ENCODE measurements around the gene TSFM.

Gene TSFM

GRCh38 chr12:57754411-57755193 is 28.0 kb upstream of the TSFM start, which contains the start of gene MARCHF9:
Gene MARCHF9, plus strand, starts transcription at chr12:57755103. Its CDS starts 426 bp downstream, at chr12:57755529.
- no peak for DNase-seq (ENCODE audit: low read depth)
- H3K4me3 ChIP-seq (ENCODE audit: low read length), result peak within 1 kb of the TSS; percentile 55
- TF ChIP-seq CTCF (conservative IDR thresholded peaks at IDR 0.05; ENCODE audit: low read depth, low read length), result no peak

GRCh38 chr12:57755194-57755453 is 27.5 kb upstream of the TSFM start:
- peak overlapping the region; percentile 40 for H3K4me3 ChIP-seq (ENCODE audit: low read length)
- no peak for TF ChIP-seq CTCF (conservative IDR thresholded peaks at IDR 0.05; ENCODE audit: low read depth, low read length)
- DNase-seq (ENCODE audit: low read depth), result no peak

GRCh38 chr12:57755454-57756372 is 26.9 kb upstream of the TSFM start:
- no peak for TF ChIP-seq CTCF (conservative IDR thresholded peaks at IDR 0.05; ENCODE audit: low read depth, low read length)
- DNase-seq (ENCODE audit: low read depth), result no peak
- H3K4me3 ChIP-seq (ENCODE audit: low read length), result peak overlapping the region; percentile 44

GRCh38 chr12:57756406-57757341 is 25.9 kb upstream of the TSFM start:
- TF ChIP-seq CTCF (conservative IDR thresholded peaks at IDR 0.05; ENCODE audit: low read depth, low read length), result peak; percentile 92
- H3K4me3 ChIP-seq (ENCODE audit: low read length), result peak overlapping the region; percentile 44

GRCh38 chr12:57757771-57758170 is 24.8 kb upstream of the TSFM start:
- H3K4me3 ChIP-seq (ENCODE audit: low read length), result no peak overlapping the region
- no peak for DNase-seq (ENCODE audit: low read depth)
- TF ChIP-seq CTCF (conservative IDR thresholded peaks at IDR 0.05; ENCODE audit: low read depth, low read length), result no peak

More at GRCh38 chr12:57756406-57757341, 25.9 kb upstream of the TSFM start:
- DNase-seq (ENCODE audit: low read depth), result no peak

GRCh38 chr12:57758552-57759359 is 23.8 kb upstream of the TSFM start:
- DNase-seq (ENCODE audit: low read depth), result no peak
- H3K4me3 ChIP-seq (ENCODE audit: low read length), result no peak overlapping the region
- TF ChIP-seq CTCF (conservative IDR thresholded peaks at IDR 0.05; ENCODE audit: low read depth, low read length), result no peak
